Measurements from ENCODE around the gene CDK6.

- TF ChIP-seq CTCF (IDR thresholded peaks at IDR 0.05; ENCODE audit: borderline replicate concordance, extremely low read depth, low read length, poor library complexity, severe bottlenecking) (no peak), EZH2 (IDR thresholded peaks at IDR 0.05; ENCODE audit: borderline replicate concordance, low read depth, low read length, severe bottlenecking) (no peak)
Measured at GRCh38 chr7:92874567-92874966, 38.2 kb upstream of the CDK6 start.
